Endodermal cell (in vitro differentiated cells): ENCODE results near the gene TPPP. TPM values are rescaled to one million over a fixed set of nuclear protein-coding genes. Genes with fewer than 3 reads are reported as not detected.

Experiments used
- DNase-seq: peaks from one replicate; pipeline ENCODE4 v3.0.0-alpha.2; 2017
- H3K27ac ChIP-seq: 2 replicates; pipeline ENCODE4 v1.5.1; 2013; ENCODE audit warnings: mild to moderate bottlenecking, low read depth, low read length, moderate library complexity
- H3K27me3 ChIP-seq: 2 replicates; pipeline ENCODE4 v1.6.1; 2013; ENCODE audit warnings: mild to moderate bottlenecking, low read length, moderate library complexity; ENCODE audit not compliant: insufficient read depth, control insufficient read depth, poor library complexity, severe bottlenecking
- H3K36me3 ChIP-seq: 2 replicates; pipeline ENCODE4 v1.7.0; 2013; ENCODE audit warnings: mild to moderate bottlenecking, low read length, moderate library complexity; ENCODE audit not compliant: control insufficient read depth, insufficient read depth
- H3K4me1 ChIP-seq: one replicate; pipeline ENCODE4 v1.7.0; 2013; ENCODE audit warnings: low read length; ENCODE audit not compliant: control insufficient read depth, insufficient read depth
- H3K4me3 ChIP-seq: 2 replicates; pipeline ENCODE4 v1.5.1; 2013; ENCODE audit warnings: mild to moderate bottlenecking, low read length, moderate library complexity
- H3K9ac ChIP-seq: 2 replicates; pipeline ENCODE4 v1.6.1; 2013; ENCODE audit warnings: mild to moderate bottlenecking, low read length, moderate library complexity; ENCODE audit not compliant: poor library complexity, severe bottlenecking; ENCODE audit errors: extremely low read depth
- H3K9me3 ChIP-seq: 2 replicates; pipeline ENCODE4 v1.6.1; 2013; ENCODE audit warnings: mild to moderate bottlenecking, low read length, moderate library complexity; ENCODE audit not compliant: control insufficient read depth
- H3K27ac Mint-ChIP-seq: 2 replicates; pipeline ENCODE4 v1.8.0; 2020; ENCODE audit warnings: mixed read lengths
- H3K27me3 Mint-ChIP-seq: 2 replicates; pipeline ENCODE4 v1.8.0; 2021; ENCODE audit warnings: mild to moderate bottlenecking, mixed read lengths; ENCODE audit not compliant: insufficient read depth
- H3K36me3 Mint-ChIP-seq: 2 replicates; pipeline ENCODE4 v1.8.0; 2020; ENCODE audit warnings: low read depth, mixed read lengths
- H3K4me1 Mint-ChIP-seq: 2 replicates; pipeline ENCODE4 v1.8.0; 2020; ENCODE audit warnings: mixed read lengths
- H3K4me3 Mint-ChIP-seq: 2 replicates; pipeline ENCODE4 v1.8.0; 2020; ENCODE audit warnings: mild to moderate bottlenecking, moderate library complexity, mixed read lengths
- H3K9me3 Mint-ChIP-seq: 2 replicates; pipeline ENCODE4 v1.8.0; 2020; ENCODE audit warnings: mild to moderate bottlenecking, mixed read lengths
- WGBS, 2 experiments: methylation state at CpG; one replicate each; pipeline versions ENCODE4 v1.1.5 to v1.1.7; 2013; ENCODE audit warnings: missing lambda C conversion rate in 2 of 2, mixed read lengths in 1 of 2; ENCODE audit not compliant: insufficient coverage in 1 of 2, insufficient read length in 1 of 2; 5-methylcytosine and 5-hydroxymethylcytosine counted together
- total RNA-seq, 2 donors: library from RNA; stranded (reverse); fragmentation: NEBNext Ultra II Directional in 1 of 2; extraction: Animal tissue kit (Norgen Biotek cat#: 25700) in 1 of 2; gene quantifications; 2 replicates in 1 of 2; 3 replicates in 1 of 2; pipeline ENCODE4 v1.2.1, GENCODE V29; 2021
- TF ChIP-seq, protein P1 (sequence below): fragments of 200-600 bp; sonication (generic); conservative IDR thresholded peaks from 2 replicates; pipeline ENCODE4 v1.5.0; 2021; ENCODE audit warnings: antibody characterized with exemption, mild to moderate bottlenecking

TPPP gene
- total RNA-seq, 2 donors from 2014 or later = 0.22 to 0.70 TPM

DNA sequence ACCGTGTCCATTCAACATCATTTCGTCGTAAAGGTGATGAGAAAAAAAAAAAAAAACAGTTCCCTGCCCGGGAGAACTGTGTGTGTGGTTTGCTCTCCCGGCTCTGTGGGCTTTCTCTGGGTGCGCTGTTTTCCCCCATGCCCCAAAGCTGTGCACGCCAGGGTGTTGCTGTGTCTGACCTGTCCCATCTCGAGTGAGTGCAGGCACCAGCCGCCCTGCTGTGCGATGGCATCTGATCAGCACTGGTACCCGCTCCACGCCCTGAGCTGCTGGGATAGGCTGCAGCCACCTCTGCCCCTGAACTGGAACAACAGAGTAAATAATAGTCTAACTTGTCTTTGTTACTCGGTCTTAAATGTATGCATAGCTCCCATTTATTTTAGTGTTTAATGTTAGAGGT, 47.7 kb downstream of the TPPP start:
- Histone ChIP-seq H3K27ac (no peak overlapping the region), H3K4me3 (no peak overlapping the region), H3K4me1 (no peaks in the 10 kb centered on the region), H3K9ac (no peak overlapping the region), H3K36me3 (peaks cover 56% of the 10 kb centered on the region), H3K9me3 (peaks cover 34% of the 10 kb centered on the region), H3K27me3 (no peaks in the 10 kb centered on the region)
- TF ChIP-seq, protein P1, sequence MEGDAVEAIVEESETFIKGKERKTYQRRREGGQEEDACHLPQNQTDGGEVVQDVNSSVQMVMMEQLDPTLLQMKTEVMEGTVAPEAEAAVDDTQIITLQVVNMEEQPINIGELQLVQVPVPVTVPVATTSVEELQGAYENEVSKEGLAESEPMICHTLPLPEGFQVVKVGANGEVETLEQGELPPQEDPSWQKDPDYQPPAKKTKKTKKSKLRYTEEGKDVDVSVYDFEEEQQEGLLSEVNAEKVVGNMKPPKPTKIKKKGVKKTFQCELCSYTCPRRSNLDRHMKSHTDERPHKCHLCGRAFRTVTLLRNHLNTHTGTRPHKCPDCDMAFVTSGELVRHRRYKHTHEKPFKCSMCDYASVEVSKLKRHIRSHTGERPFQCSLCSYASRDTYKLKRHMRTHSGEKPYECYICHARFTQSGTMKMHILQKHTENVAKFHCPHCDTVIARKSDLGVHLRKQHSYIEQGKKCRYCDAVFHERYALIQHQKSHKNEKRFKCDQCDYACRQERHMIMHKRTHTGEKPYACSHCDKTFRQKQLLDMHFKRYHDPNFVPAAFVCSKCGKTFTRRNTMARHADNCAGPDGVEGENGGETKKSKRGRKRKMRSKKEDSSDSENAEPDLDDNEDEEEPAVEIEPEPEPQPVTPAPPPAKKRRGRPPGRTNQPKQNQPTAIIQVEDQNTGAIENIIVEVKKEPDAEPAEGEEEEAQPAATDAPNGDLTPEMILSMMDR = no peak
- Mint-ChIP-seq H3K27me3 (no peaks in the 10 kb centered on the region), H3K4me1 (no peaks in the 10 kb centered on the region), H3K9me3 (no peaks in the 10 kb centered on the region), H3K36me3 (peaks cover 34% of the 10 kb centered on the region), H3K4me3 (no peak overlapping the region), H3K27ac (no peak overlapping the region)
- 93 to 97% methylated on average over 10 to 13 of the region's 13 CpGs for WGBS, 2 experiments
- no peak for DNase-seq

DNA sequence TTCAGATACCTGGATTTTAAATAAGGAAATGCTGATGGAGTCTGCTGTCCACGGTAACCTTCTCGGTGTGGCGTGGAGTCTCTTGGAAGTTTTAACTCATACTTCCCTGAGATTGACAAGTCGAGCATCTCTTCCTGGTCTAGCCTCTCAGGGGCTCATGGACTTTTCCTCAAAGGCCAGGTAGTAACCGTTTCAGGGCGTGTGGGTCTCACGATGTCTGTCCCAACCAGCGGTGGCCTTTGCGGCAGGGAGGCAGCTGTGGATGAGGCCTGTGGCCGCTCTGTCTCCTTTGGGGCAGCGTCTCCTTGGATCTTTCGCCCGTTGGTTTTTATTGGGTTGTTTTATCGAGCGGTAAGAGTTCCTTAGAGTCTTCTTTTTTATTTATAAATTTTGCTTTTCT, 48.2 kb downstream of the TPPP start:
- H3K4me3 Mint-ChIP-seq = no peak overlapping the region
- 95 to 99% methylated on average over 7 to 15 of the region's 15 CpGs for WGBS, 2 experiments
- H3K4me1 ChIP-seq = no peaks in the 10 kb centered on the region
- TF ChIP-seq, protein P1 = no peak
- no peaks in the 10 kb centered on the region for H3K9me3 Mint-ChIP-seq
- H3K4me3 ChIP-seq = no peak overlapping the region
- no peaks in the 10 kb centered on the region for H3K27me3 ChIP-seq
- H3K9ac ChIP-seq = no peak overlapping the region
- DNase-seq = no peak
- peaks cover 39% of the 10 kb centered on the region for H3K36me3 Mint-ChIP-seq
- no peaks in the 10 kb centered on the region for H3K27me3 Mint-ChIP-seq
- H3K4me1 Mint-ChIP-seq = no peaks in the 10 kb centered on the region
- H3K9me3 ChIP-seq = peaks cover 32% of the 10 kb centered on the region
- no peak overlapping the region for H3K27ac ChIP-seq
- no peak overlapping the region for H3K27ac Mint-ChIP-seq
- H3K36me3 ChIP-seq = peaks cover 57% of the 10 kb centered on the region

DNA sequence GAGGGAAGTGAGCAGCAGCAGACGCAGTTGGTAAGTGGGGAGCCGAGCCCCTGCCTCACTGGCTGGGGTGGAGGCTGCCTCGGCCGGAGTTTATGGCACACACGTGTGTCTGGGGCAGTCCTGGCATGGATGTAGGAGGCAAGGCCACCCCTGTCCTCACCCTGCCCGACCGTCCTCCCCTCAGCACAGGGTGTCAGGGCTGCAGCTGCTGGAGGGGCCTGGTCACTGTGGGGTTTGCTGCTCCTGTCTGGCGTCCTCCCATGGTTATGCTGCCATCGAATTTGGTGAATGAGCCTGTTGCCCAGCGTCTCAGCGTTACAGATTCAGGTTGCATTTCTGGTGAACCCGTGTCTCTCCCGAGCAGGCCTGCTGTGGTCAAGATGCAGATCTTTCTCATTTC, 48.6 kb downstream of the TPPP start:
- Histone ChIP-seq H3K9ac (no peak overlapping the region), H3K36me3 (peaks cover 53% of the 10 kb centered on the region), H3K4me1 (no peaks in the 10 kb centered on the region), H3K27me3 (no peaks in the 10 kb centered on the region), H3K27ac (no peak overlapping the region), H3K9me3 (peaks cover 27% of the 10 kb centered on the region), H3K4me3 (no peak overlapping the region)
- H3K9me3 Mint-ChIP-seq = no peaks in the 10 kb centered on the region
- no peak for DNase-seq
- no peaks in the 10 kb centered on the region for H3K27me3 Mint-ChIP-seq
- no peak overlapping the region for H3K4me3 Mint-ChIP-seq
- TF ChIP-seq, protein P1 = no peak
- no peak overlapping the region for H3K27ac Mint-ChIP-seq
- WGBS, 2 experiments = 95 to 98% methylated on average over 13 of the region's 13 CpGs
- H3K4me1 Mint-ChIP-seq = no peaks in the 10 kb centered on the region
- H3K36me3 Mint-ChIP-seq = peaks cover 41% of the 10 kb centered on the region
